K562 (cell line): ENCODE measurements around the gene GSTO2. TPM values are rescaled to one million over a fixed set of nuclear protein-coding genes. Genes with fewer than 3 reads are reported as not detected.

ENCODE experiments used
- ATAC-seq: fragments of 200-7000 bp; cut with Tn5 transposase; 3 replicates; pipeline ENCODE4 v1.9.1; 2020; ENCODE audit warnings: moderate library complexity
- BruUV-seq: library from RNA; stranded (reverse); fragments of 400-500 nt; replicated peaks from 2 replicates; lab custom pipeline; 2021; lab: Mats Ljungman, UMichigan
- CTCF ChIA-PET: fragments of 300-600 bp; formaldehyde crosslinking; extraction: SDS; loops from one replicate; lab custom pipeline; 2021; ENCODE audit warnings: low intra/inter-chr PET ratio; lab: Yijun Ruan, JAX
- POLR2A ChIA-PET: fragments of 300-600, 350-650 bp; sonication (Branson Sonifier 250); formaldehyde crosslinking; extraction: SDS; loops from one replicate; lab custom pipeline; 2021; ENCODE audit warnings: antibody characterized with exemption, inconsistent platforms; lab: Yijun Ruan, JAX
- DNase-seq, 4 experiments: peaks; one replicate each; pipeline versions ENCODE4 v3.0.0 to v3.0.0-alpha.2; 2011 to 2018; ENCODE audit warnings: low spot score in 3 of 4, mixed read lengths in 3 of 4; ENCODE audit errors: extremely low read depth in 1 of 4
- FAIRE-seq: peaks from 2 replicates; lab custom pipeline; 2011; peaks lifted over from hg19 to GRCh38; lab: Jason Lieb, UNC
- H2AFZ ChIP-seq: 2 replicates; pipeline ENCODE4 v1.6.0; 2011; ENCODE audit warnings: low read depth, low read length, control low read depth, inconsistent platforms
- H3K27ac ChIP-seq: fragments of 200-600 bp; 3 replicates; pipeline ENCODE4 v1.8.0; 2011; ENCODE audit warnings: low read depth, mild to moderate bottlenecking, control low read depth, inconsistent platforms, low read length, moderate library complexity, mixed read lengths; ENCODE audit errors: extremely low read depth
- H3K27me3 ChIP-seq, 2 experiments: fragments of 300-600 bp in 1 of 2; 2 replicates in 1 of 2; 3 replicates in 1 of 2; pipeline versions ENCODE4 v1.6.0 to v1.8.0; 2011; ENCODE audit warnings: inconsistent platforms in 2 of 2, low read length in 2 of 2, mild to moderate bottlenecking in 1 of 2, mixed read lengths in 1 of 2, moderate library complexity in 1 of 2; ENCODE audit not compliant: control insufficient read depth in 2 of 2, insufficient read depth in 2 of 2
- H3K36me3 ChIP-seq: fragments of 300-600 bp; 3 replicates; pipeline ENCODE4 v1.8.0; 2011; ENCODE audit warnings: mild to moderate bottlenecking, low read length, inconsistent platforms; ENCODE audit not compliant: control insufficient read depth, insufficient read depth
- H3K4me1 ChIP-seq, 2 experiments: fragments of 200-600 bp in 1 of 2; replicated peaks in 1 of 2; 2 replicates in 1 of 2; 3 replicates in 1 of 2; pipeline versions ENCODE4 v1.5.1 to v1.8.0; 2011; ENCODE audit warnings: inconsistent platforms in 2 of 2, low read length in 2 of 2, mild to moderate bottlenecking in 1 of 2, mixed read lengths in 1 of 2, moderate library complexity in 1 of 2; ENCODE audit not compliant: control insufficient read depth in 2 of 2, insufficient read depth in 2 of 2
- H3K4me2 ChIP-seq: 2 replicates; pipeline ENCODE4 v1.6.1; 2011; ENCODE audit warnings: low read length, control low read depth, inconsistent platforms, mixed read lengths; ENCODE audit not compliant: insufficient read depth
- H3K4me3 ChIP-seq: fragments of 200-600 bp; sonication (generic), shearing (Covaris generic); 2 replicates; pipeline ENCODE4 v1.5.1; 2016; ENCODE audit warnings: control low read depth, inconsistent platforms
- H3K79me2 ChIP-seq: fragments of 200-600 bp; 3 replicates; pipeline ENCODE4 v1.8.0; 2011; ENCODE audit warnings: low read length, inconsistent platforms; ENCODE audit not compliant: control insufficient read depth, insufficient read depth
- H3K9ac ChIP-seq, 2 experiments: 2 replicates each; pipeline versions ENCODE4 v1.6.0 to v1.6.1; 2011; ENCODE audit warnings: low read depth in 2 of 2, low read length in 2 of 2, control low read depth in 1 of 2, inconsistent platforms in 1 of 2, mild to moderate bottlenecking in 1 of 2, mixed read lengths in 1 of 2; ENCODE audit not compliant: insufficient read depth in 1 of 2
- H3K9me1 ChIP-seq: one replicate; pipeline ENCODE4 v1.6.0; 2011; ENCODE audit warnings: inconsistent platforms, mild to moderate bottlenecking, low read length, moderate library complexity; ENCODE audit not compliant: control insufficient read depth, insufficient read depth
- H3K9me3 ChIP-seq: replicated peaks from 2 replicates; pipeline ENCODE4 v1.5.1; 2011; ENCODE audit warnings: low read depth, low read length, inconsistent platforms; ENCODE audit not compliant: control insufficient read depth, insufficient read depth
- H4K20me1 ChIP-seq: replicated peaks from 2 replicates; pipeline ENCODE4 v1.6.1; 2011; ENCODE audit warnings: low read length, inconsistent platforms, mixed read lengths; ENCODE audit not compliant: control insufficient read depth, insufficient read depth
- BDP1 ChIP-seq: IDR thresholded peaks from 3 replicates; pipeline ENCODE4 v1.6.1; 2011; ENCODE audit not compliant: insufficient read length, insufficient read depth
- CBFA2T3 ChIP-seq: fragments of 450-650 bp; IDR thresholded peaks from 2 replicates; pipeline ENCODE4 v1.6.1; 2017
- CREB3L1 ChIP-seq: fragments of 450-650 bp; IDR thresholded peaks from 2 replicates; pipeline ENCODE4 v1.6.1; 2014; ENCODE audit warnings: low read depth, mild to moderate bottlenecking, moderate library complexity, borderline replicate concordance
- DIDO1 ChIP-seq: fragments of 450-650 bp; IDR thresholded peaks from 2 replicates; pipeline ENCODE4 v1.6.1; 2016; ENCODE audit warnings: low read depth, missing biosample characterization, missing genetic modification characterization
- EP300 ChIP-seq: IDR thresholded peaks from 2 replicates; pipeline ENCODE4 v1.6.1; 2012; ENCODE audit warnings: low read length, improper control_type of control experiment
- GTF2A2 ChIP-seq: IDR thresholded peaks from 2 replicates; pipeline ENCODE4 v1.6.1; 2016; ENCODE audit warnings: mild to moderate bottlenecking, missing genetic modification characterization, missing compliant biosample characterization
- MEF2A ChIP-seq: IDR thresholded peaks from 2 replicates; pipeline ENCODE4 v1.6.1; 2011; ENCODE audit warnings: low read depth, mild to moderate bottlenecking, low read length, moderate library complexity; ENCODE audit not compliant: control insufficient read depth
- MXI1 ChIP-seq: IDR thresholded peaks from 2 replicates; pipeline ENCODE4 v1.6.1; 2011; ENCODE audit warnings: low read depth, mild to moderate bottlenecking, improper control_type of control experiment, low read length
- NCOA6 ChIP-seq: fragments of 450-650 bp; IDR thresholded peaks from 2 replicates; pipeline ENCODE4 v1.6.1; 2017; ENCODE audit warnings: mild to moderate bottlenecking
- SIX5 ChIP-seq, 2 experiments: IDR thresholded peaks; 2 replicates each; pipeline ENCODE4 v1.6.1; 2011; ENCODE audit warnings: low read length in 2 of 2, borderline replicate concordance in 1 of 2, low read depth in 1 of 2, mild to moderate bottlenecking in 1 of 2, moderate library complexity in 1 of 2; ENCODE audit not compliant: insufficient read depth in 1 of 2
- SMAD2 ChIP-seq: fragments of 150-350 bp; IDR thresholded peaks from 2 replicates; pipeline ENCODE4 v1.6.1; 2014; ENCODE audit warnings: low read depth, mild to moderate bottlenecking, low read length
- STAT5B ChIP-seq: fragments of 250-450 bp; sonication (Bioruptor Pico); IDR thresholded peaks from 2 replicates; pipeline ENCODE4 v1.8.0; 2021; ENCODE audit warnings: mild to moderate bottlenecking, inconsistent platforms
- TAF15 ChIP-seq: fragments of 200-400 bp; formaldehyde crosslinking; IDR thresholded peaks from 2 replicates; pipeline ENCODE4 v1.6.1; 2017; ENCODE audit warnings: mild to moderate bottlenecking, low read depth, low read length, moderate library complexity
- WGBS: fragments of 100-300 bp; shearing (Covaris generic); methylation state at CpG from one replicate; pipeline ENCODE4 v1.1.6; 2016; ENCODE audit warnings: low coverage, mixed read lengths; ENCODE audit not compliant: insufficient coverage; ENCODE audit errors: missing lambda C conversion rate; 5-methylcytosine and 5-hydroxymethylcytosine counted together
- in situ Hi-C: fragments of 300-500 bp; cut with MboI; formaldehyde crosslinking; loops from 4 replicates; pipeline ENCODE4 v1.15.0; 2018; ENCODE audit warnings: inconsistent platforms, mixed read lengths
- intact Hi-C: fragments of 100-400 bp; cut with micrococcal nuclease; formaldehyde crosslinking; loops from 2 replicates; pipeline ENCODE4 v1.14.2; 2022
- polyA plus RNA-seq, 8 experiments: library from polyadenylated mRNA; depleted of rRNA in 4 of 8; stranded (reverse) in 5 of 8; unstranded in 3 of 8; fragments of >200 nt; fragmentation: Nextera tagmentation in 2 of 8; fragmentation: Illumina TruSeq in 1 of 8; extraction: Ambion mirVana in 2 of 8; extraction: Trizol in 1 of 8; gene quantifications; 2 replicates each; pipeline versions ENCODE4 v1.2.1 to v1.2.3, GENCODE V29; 2011 to 2014; ENCODE audit warnings: inconsistent platforms in 1 of 8, missing spikeins in 1 of 8
- total RNA-seq, 7 experiments: library from RNA; depleted of rRNA in 6 of 7; stranded (reverse); fragments of >200 nt in 6 of 7; fragmentation: Illumina TruSeq in 2 of 7; extraction: Trizol in 2 of 7; gene quantifications; 2 replicates each; pipeline versions ENCODE4 v1.2.1 to v1.2.3, GENCODE V29; 2011 to 2021; ENCODE audit warnings: low replicate concordance in 1 of 7
- TF ChIP-seq, protein P1 (sequence below): fragments of 450-650 bp; IDR thresholded peaks from 2 replicates; pipeline ENCODE4 v1.6.1; 2016; ENCODE audit warnings: antibody characterized with exemption
- TF ChIP-seq, protein P2 (sequence below): fragments of 200-800 bp; sonication (Bioruptor generic); IDR thresholded peaks from 2 replicates; pipeline ENCODE4 v1.6.1; 2017; ENCODE audit warnings: missing genetic modification characterization, missing compliant biosample characterization

The GSTO2 gene
- total and polyA plus RNA-seq, 9 of the 15 experiments (the other 6 are each of a cell fraction or from before 2014, with no cell fraction given): 0.18 to 1.8 (median 0.90) TPM

GRCh38 chr10:104258209-104258608, 10.8 kb upstream of the GSTO2 start:
- H3K4me1 ChIP-seq: peaks cover 17 to 34% of the 10 kb centered on the region in 2 experiments; a peak in 4 of 5 replicates

More at GRCh38 chr10:104258209-104258608, 10.8 kb upstream of the GSTO2 start:
- Histone ChIP-seq H3K27me3 (no peaks in the 10 kb centered on the region), H2AFZ (no peak overlapping the region), H3K9me1 (no peaks in the 10 kb centered on the region), H3K9ac (no peak overlapping the region), H3K79me2 (peaks cover 86% of the 10 kb centered on the region), H3K4me3 (no peak overlapping the region), H3K4me2 (no peak overlapping the region; the same call in none of the 2 replicates), H3K9me3 (no peaks in the 10 kb centered on the region), H3K27ac (no peak overlapping the region; the same call in 2 of the 3 replicates)
- no TSS peak for BruUV-seq
- ATAC-seq: no peak
- POLR2A ChIA-PET: no interaction called here
- in situ Hi-C loops (no loop called here), intact Hi-C loops (no loop called here)
- CTCF ChIA-PET: no interaction called here
- FAIRE-seq: no peak
- TF ChIP-seq CBFA2T3 (no peak), SIX5 (IDR thresholded peaks at IDR 0.05; ENCODE audit: borderline replicate concordance in 1 of 2, insufficient read depth in 1 of 2, low read depth in 1 of 2, low read length in 2 of 2) (no peak), STAT5B (no peak), NCOA6 (no peak), TAF15 (no peak), CREB3L1 (no peak), MEF2A (no peak), MXI1 (no peak), SMAD2 (no peak), EP300 (no peak), GTF2A2 (no peak), BDP1 (no peak), DIDO1 (tag) (no peak)
- TF ChIP-seq, protein P1, sequence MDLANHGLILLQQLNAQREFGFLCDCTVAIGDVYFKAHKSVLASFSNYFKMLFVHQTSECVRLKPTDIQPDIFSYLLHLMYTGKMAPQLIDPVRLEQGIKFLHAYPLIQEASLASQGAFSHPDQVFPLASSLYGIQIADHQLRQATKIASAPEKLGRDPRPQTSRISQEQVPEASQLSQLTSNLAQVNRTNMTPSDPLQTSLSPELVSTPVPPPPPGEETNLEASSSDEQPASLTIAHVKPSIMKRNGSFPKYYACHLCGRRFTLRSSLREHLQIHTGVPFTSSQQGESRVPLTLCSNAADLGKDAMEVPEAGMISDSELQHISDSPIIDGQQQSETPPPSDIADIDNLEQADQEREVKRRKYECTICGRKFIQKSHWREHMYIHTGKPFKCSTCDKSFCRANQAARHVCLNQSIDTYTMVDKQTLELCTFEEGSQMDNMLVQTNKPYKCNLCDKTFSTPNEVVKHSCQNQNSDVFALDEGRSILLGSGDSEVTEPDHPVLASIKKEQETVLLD: no peak
- TF ChIP-seq, protein P2, sequence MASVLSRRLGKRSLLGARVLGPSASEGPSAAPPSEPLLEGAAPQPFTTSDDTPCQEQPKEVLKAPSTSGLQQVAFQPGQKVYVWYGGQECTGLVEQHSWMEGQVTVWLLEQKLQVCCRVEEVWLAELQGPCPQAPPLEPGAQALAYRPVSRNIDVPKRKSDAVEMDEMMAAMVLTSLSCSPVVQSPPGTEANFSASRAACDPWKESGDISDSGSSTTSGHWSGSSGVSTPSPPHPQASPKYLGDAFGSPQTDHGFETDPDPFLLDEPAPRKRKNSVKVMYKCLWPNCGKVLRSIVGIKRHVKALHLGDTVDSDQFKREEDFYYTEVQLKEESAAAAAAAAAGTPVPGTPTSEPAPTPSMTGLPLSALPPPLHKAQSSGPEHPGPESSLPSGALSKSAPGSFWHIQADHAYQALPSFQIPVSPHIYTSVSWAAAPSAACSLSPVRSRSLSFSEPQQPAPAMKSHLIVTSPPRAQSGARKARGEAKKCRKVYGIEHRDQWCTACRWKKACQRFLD (CRISPR knock-in tag): no peak
- TF ChIP-seq, all 486 proteins: peak for 0
- H3K36me3 ChIP-seq: peaks cover 74% of the 10 kb centered on the region
- no peak for DNase-seq
- H4K20me1 ChIP-seq: no peaks in the 10 kb centered on the region
- WGBS: 75% methylated on average over 3 of the region's 3 CpGs
